ENCODE data around the gene BTRC. TPM values are rescaled to one million over a fixed set of nuclear protein-coding genes. Genes with fewer than 3 reads are reported as not detected.

Gene BTRC
- total and polyA plus RNA-seq, 2 donors (not counting 3 experiments of a cell fraction or from before 2014, with no cell fraction given): 11.6 to 18.5 TPM

DNA sequence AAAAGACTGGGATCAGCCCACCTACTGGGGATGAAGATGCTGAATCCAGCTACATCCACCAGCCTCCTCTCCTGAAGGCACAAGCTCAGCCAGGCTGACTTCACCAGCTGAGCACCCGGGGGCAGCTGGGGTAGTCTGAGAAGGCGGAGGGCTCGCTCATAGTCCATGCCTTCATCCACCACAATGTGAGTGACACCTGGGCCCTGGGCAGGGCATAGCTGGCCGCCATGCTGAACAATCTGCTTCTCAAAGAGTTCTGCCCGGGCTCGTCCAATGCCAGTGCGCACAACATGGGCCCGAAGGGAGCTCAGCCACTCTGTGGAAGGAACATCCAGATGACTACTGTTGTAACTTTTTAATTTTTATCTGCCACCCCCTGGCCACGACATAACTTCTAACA, 231.9 kb downstream of the BTRC start:
- Histone ChIP-seq H3K9me1 (replicated peaks; ENCODE audit: control insufficient read depth, extremely low read depth, insufficient read depth, low read length) (no peaks in the 10 kb centered on the region), H2AFZ (ENCODE audit: low read depth, low read length) (no peak overlapping the region), H4K20me1 (replicated peaks; ENCODE audit: control insufficient read depth, extremely low read depth, insufficient read depth, low read length) (no peaks in the 10 kb centered on the region), H3K4me2 (ENCODE audit: insufficient read depth, low read length) (no peak overlapping the region), H3K9ac (replicated peaks; ENCODE audit: extremely low read depth, insufficient read depth, low read length) (no peak overlapping the region), H3K9me3 (replicated peaks; ENCODE audit: control insufficient read depth, insufficient read depth, low read length) (no peaks in the 10 kb centered on the region), H3K4me3 (replicated peaks in 1 of 3; ENCODE audit: insufficient read depth in 1 of 3, low read depth in 1 of 3, low read length in 3 of 3) (no peak overlapping the region), H3K79me2 (ENCODE audit: control insufficient read depth, insufficient read depth, low read length) (peaks cover 8% of the 10 kb centered on the region), H3K4me1 (ENCODE audit: control insufficient read depth, extremely low read depth, insufficient read depth, low read length) (peaks cover 18% of the 10 kb centered on the region), H3K36me3 (ENCODE audit: control insufficient read depth in 2 of 2, extremely low read depth in 1 of 2, insufficient read depth in 2 of 2, low read length in 2 of 2) (peaks cover 2 to 5% of the 10 kb centered on the region in 2 experiments), H3K27me3 (ENCODE audit: control insufficient read depth in 2 of 2, insufficient read depth in 2 of 2, low read length in 2 of 2) (no peaks in the 10 kb centered on the region), H3K27ac (ENCODE audit: insufficient read depth, low read depth, low read length) (no peak overlapping the region)
- FAIRE-seq (no peak), DNase-seq (ENCODE audit: low read depth, low spot score) (no peak)
- CTCF ChIA-PET: interaction anchor here (0.8 to 1.4 kb wide), 4 partner anchors 10 to 17 kb away, joined by 3 to 6 read pairs (median 3); no protein-coding TSS in a partner anchor
- BruUV-seq (replicated peaks): no TSS peak
- POLR2A ChIA-PET: no interaction called here
- intact Hi-C loops (cut with micrococcal nuclease) (no loop called here), dilution Hi-C loops (cut with MboI; ENCODE audit: extremely low pct_ligation_motif_present, low sequenced_read_pairs) (no loop called here)
- no peak for TF ChIP-seq POLR2A (IDR thresholded peaks at IDR 0.05; ENCODE audit: low read depth, low read length)

DNA sequence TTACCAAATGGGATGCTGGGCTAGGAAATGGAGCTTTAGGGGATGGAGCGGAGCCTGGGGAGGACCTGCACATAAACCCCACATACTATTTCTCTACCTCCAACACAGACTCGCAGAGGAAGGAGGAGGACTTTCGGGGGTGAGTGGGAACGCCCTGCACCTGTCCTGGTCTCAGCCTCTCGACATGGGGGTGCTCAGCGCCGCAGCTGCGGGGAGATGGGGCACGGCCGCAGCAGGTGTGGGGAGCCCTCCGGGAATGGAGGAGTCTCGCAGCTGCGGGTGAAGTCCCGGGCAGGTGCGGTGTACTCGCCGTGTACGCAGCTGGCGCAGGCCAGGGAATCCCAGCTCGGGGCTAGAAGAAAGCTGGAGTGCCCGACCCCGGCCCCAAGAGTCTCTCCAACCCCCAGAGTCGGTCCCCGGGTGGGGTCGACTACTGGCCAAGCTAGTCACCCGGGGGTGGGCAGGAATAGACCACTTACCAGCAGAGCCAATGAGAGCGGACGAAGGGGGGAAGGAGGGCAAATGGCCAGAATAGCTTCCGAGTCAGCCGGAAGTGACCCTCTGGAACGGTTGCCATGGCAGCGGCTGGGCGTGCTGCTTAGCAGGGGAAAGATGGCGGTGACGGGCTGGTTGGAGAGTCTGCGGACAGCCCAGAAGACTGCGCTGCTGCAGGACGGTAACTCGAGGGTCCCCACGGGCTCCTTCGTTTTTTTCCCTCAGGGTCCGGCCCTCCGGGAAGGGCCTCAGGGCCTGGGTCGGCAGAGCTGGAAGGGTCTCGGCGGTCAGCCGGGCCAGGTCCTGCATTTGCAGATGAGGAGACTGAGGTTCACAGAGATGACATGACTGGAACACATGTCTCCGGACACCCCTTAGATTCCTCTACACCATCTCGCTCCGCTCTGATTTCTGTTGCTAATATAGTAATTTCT, 234.0 kb downstream of the BTRC start, which contains the start of the genes DPCD and POLL:
TSS of gene DPCD (plus strand) at position 597 of the 929 bp plus-strand sequence. CDS start at position 613, 16 bp downstream.
TSS of gene POLL (minus strand) at position 533 of the 929 bp plus-strand sequence. CDS start 897 bp downstream, outside the sequence.
- peak; percentile 95 for DNase-seq (ENCODE audit: low read depth, low spot score)
- H3K4me2 ChIP-seq (ENCODE audit: insufficient read depth, low read length): peak within 1 kb of the TSS; percentile 85

More for the DNA sequence above, 234.0 kb downstream of the BTRC start, which contains the start of the genes DPCD and POLL:
- H3K9me3 ChIP-seq (replicated peaks; ENCODE audit: control insufficient read depth, insufficient read depth, low read length): no peaks in the 10 kb centered on the region
- peak within 1 kb of the TSS; percentile 67 for H2AFZ ChIP-seq (ENCODE audit: low read depth, low read length)
- ChIA-PET CTCF (interaction anchor here (0.6 to 3.0 kb wide), 6 partner anchors 10 to 407 kb away, joined by 3 to 15 read pairs (median 4); no protein-coding TSS in a partner anchor), POLR2A (no interaction called here)
- H3K36me3 ChIP-seq (ENCODE audit: control insufficient read depth in 2 of 2, extremely low read depth in 1 of 2, insufficient read depth in 2 of 2, low read length in 2 of 2): peaks cover 0 to 5% of the 10 kb centered on the region in 2 experiments
- intact Hi-C loops (cut with micrococcal nuclease): no loop called here
- no peaks in the 10 kb centered on the region for H4K20me1 ChIP-seq (replicated peaks; ENCODE audit: control insufficient read depth, extremely low read depth, insufficient read depth, low read length)
- peak within 1 kb of the TSS; percentile 75 to 88 (median 81) for H3K4me3 ChIP-seq (replicated peaks in 1 of 3; ENCODE audit: insufficient read depth in 1 of 3, low read depth in 1 of 3, low read length in 3 of 3)
- H3K79me2 ChIP-seq (ENCODE audit: control insufficient read depth, insufficient read depth, low read length): peaks cover 8% of the 10 kb centered on the region
- no peaks in the 10 kb centered on the region for H3K27me3 ChIP-seq (ENCODE audit: control insufficient read depth in 2 of 2, insufficient read depth in 2 of 2, low read length in 2 of 2)
- no peak for TF ChIP-seq CTCF (IDR thresholded peaks at IDR 0.05; ENCODE audit: extremely low read depth in 1 of 2, insufficient read depth in 1 of 2, low read depth in 1 of 2, low read length in 2 of 2)
- peak; percentile 45 for TF ChIP-seq POLR2AphosphoS5 (IDR thresholded peaks at IDR 0.05; ENCODE audit: insufficient read depth, low read depth, low read length)
- TF ChIP-seq, protein P1, sequence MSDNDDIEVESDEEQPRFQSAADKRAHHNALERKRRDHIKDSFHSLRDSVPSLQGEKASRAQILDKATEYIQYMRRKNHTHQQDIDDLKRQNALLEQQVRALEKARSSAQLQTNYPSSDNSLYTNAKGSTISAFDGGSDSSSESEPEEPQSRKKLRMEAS (IDR thresholded peaks at IDR 0.05; ENCODE audit: insufficient read depth, insufficient read length): peak; percentile 53
- no peak for TF ChIP-seq GATA2 (IDR thresholded peaks at IDR 0.05; ENCODE audit: insufficient read depth, insufficient read length, low read depth, low read length)
- peak; percentile 60 for TF ChIP-seq POLR2A (IDR thresholded peaks at IDR 0.05; ENCODE audit: low read depth, low read length)
- no peak for TF ChIP-seq MYC (IDR thresholded peaks at IDR 0.05; ENCODE audit: low read depth, low read length)
- TF ChIP-seq EZH2 (IDR thresholded peaks at IDR 0.05; ENCODE audit: borderline replicate concordance, low read depth, low read length, severe bottlenecking): no peak
- TF ChIP-seq FOS (IDR thresholded peaks at IDR 0.05; ENCODE audit: borderline replicate concordance, insufficient read depth, low read length): no peak
- no peak for TF ChIP-seq JUN (IDR thresholded peaks at IDR 0.05; ENCODE audit: borderline replicate concordance, insufficient read depth, insufficient read length, low read depth)
- dilution Hi-C loops (cut with MboI; ENCODE audit: extremely low pct_ligation_motif_present, low sequenced_read_pairs): no loop called here
- peak; percentile 97 for FAIRE-seq
- H3K9me1 ChIP-seq (replicated peaks; ENCODE audit: control insufficient read depth, extremely low read depth, insufficient read depth, low read length): no peaks in the 10 kb centered on the region
- H3K27ac ChIP-seq (ENCODE audit: insufficient read depth, low read depth, low read length): peak within 1 kb of the TSS; percentile 3
- H3K9ac ChIP-seq (replicated peaks; ENCODE audit: extremely low read depth, insufficient read depth, low read length): peak within 1 kb of the TSS; percentile 50
- TSS peak; percentile 70 for BruUV-seq (replicated peaks)
- peaks cover 18% of the 10 kb centered on the region for H3K4me1 ChIP-seq (ENCODE audit: control insufficient read depth, extremely low read depth, insufficient read depth, low read length)
